Measurements from ENCODE around the gene NCAM2.

- no peak for TF ChIP-seq CTCF (IDR thresholded peaks at IDR 0.05)
- no peak for TF ChIP-seq POLR2A (IDR thresholded peaks at IDR 0.05)
Observed at GRCh38 chr21:21114461-21114860, 116.3 kb downstream of the NCAM2 start.

All from thyroid gland (tissue), 4 donors.